GM12878 (cell line): ENCODE measurements around the gene LAMA2. TPM values are rescaled to one million over a fixed set of nuclear protein-coding genes. Genes with fewer than 3 reads are reported as not detected.

Experiments used
- ATF3 ChIP-seq: IDR thresholded peaks from 2 replicates; pipeline ENCODE4 v1.6.1; 2011; ENCODE audit warnings: low read depth, mild to moderate bottlenecking, low read length, moderate library complexity, borderline replicate concordance; ENCODE audit errors: extremely low read depth
- BCLAF1 ChIP-seq: fragments of 450-650 bp; IDR thresholded peaks from 2 replicates; pipeline ENCODE4 v1.6.1; 2017; ENCODE audit warnings: antibody characterized with exemption, mild to moderate bottlenecking, moderate library complexity
- BHLHE40 ChIP-seq, 2 experiments: fragments of 450-650 bp in 1 of 2; IDR thresholded peaks; 2 replicates each; pipeline ENCODE4 v1.6.1; 2011 to 2017; ENCODE audit warnings: low read depth in 2 of 2, borderline replicate concordance in 1 of 2, improper control_type of control experiment in 1 of 2, low read length in 1 of 2, mild to moderate bottlenecking in 1 of 2
- MEF2A ChIP-seq: IDR thresholded peaks from 2 replicates; pipeline ENCODE4 v1.6.1; 2011; ENCODE audit warnings: low read depth, mild to moderate bottlenecking, low read length, moderate library complexity; ENCODE audit not compliant: insufficient read depth
- PAX5 ChIP-seq: IDR thresholded peaks from 2 replicates; pipeline ENCODE4 v1.6.1; 2011; ENCODE audit warnings: low read depth, low read length, borderline replicate concordance
- RAD51 ChIP-seq: fragments of 450-650 bp; IDR thresholded peaks from 2 replicates; pipeline ENCODE4 v1.6.1; 2016; ENCODE audit warnings: moderate library complexity, mild to moderate bottlenecking, inconsistent platforms
- RELA ChIP-seq: fragments of 450-650 bp; IDR thresholded peaks from 2 replicates; pipeline ENCODE4 v1.8.0; 2014; ENCODE audit warnings: borderline replicate concordance; ENCODE audit not compliant: partially characterized antibody
- ZBTB11 ChIP-seq: fragments of 450-650 bp; formaldehyde crosslinking; IDR thresholded peaks from 2 replicates; pipeline ENCODE4 v1.5.0; 2022; ENCODE audit warnings: mild to moderate bottlenecking, missing genetic modification characterization
- polyA plus RNA-seq, 11 experiments: library from polyadenylated mRNA; depleted of rRNA in 4 of 11; unstranded in 6 of 11; stranded (reverse) in 5 of 11; fragments of >200 nt; fragmentation: Nextera tagmentation in 4 of 11; fragmentation: Illumina TruSeq in 1 of 11; extraction: Ambion mirVana in 4 of 11; extraction: Trizol in 1 of 11; gene quantifications; 1 replicate in 1 of 11; 2 replicates in 10 of 11; pipeline versions ENCODE4 v1.2.1 to v1.2.3, GENCODE V29; 2011 to 2016; ENCODE audit warnings: inconsistent platforms in 2 of 11, missing spikeins in 2 of 11, low read depth in 1 of 11
- total RNA-seq, 4 experiments: library from RNA; depleted of rRNA in 3 of 4; stranded (reverse); fragments of >200 nt in 3 of 4; fragmentation: Illumina TruSeq in 1 of 4; extraction: Trizol in 1 of 4; gene quantifications; 2 replicates each; pipeline versions ENCODE4 v1.2.1 to v1.2.3, GENCODE V29; 2013 to 2021

Gene LAMA2
- total and polyA plus RNA-seq, 10 of the 15 experiments (the other 5 are each of a cell fraction or from before 2014, with no cell fraction given): 0.04 to 2.0 (median 0.37) TPM; not detected in 1

GRCh38 chr6:129302671-129303070 lies 419.7 kb downstream of the LAMA2 start (continued):
- TF ChIP-seq ATF3 (no peak), ZBTB11 (no peak), RELA (no peak), BCLAF1 (no peak), PAX5 (no peak), MEF2A (no peak), BHLHE40 (IDR thresholded peaks at IDR 0.05; ENCODE audit: borderline replicate concordance in 1 of 2, low read depth in 2 of 2, low read length in 1 of 2) (no peak), RAD51 (no peak)
